Mucosa of descending colon (tissue), 3 donors: ENCODE data around the gene UBE3C. TPM values are rescaled to one million over a fixed set of nuclear protein-coding genes. Genes with fewer than 3 reads are reported as not detected.

ENCODE experiments used
- ATAC-seq: fragments of 200-7000 bp; cut with Tn5 transposase; one replicate; pipeline ENCODE4 v1.9.1; 2020; ENCODE audit warnings: mild to moderate bottlenecking, moderate library complexity
- DNase-seq, 3 donors: peaks; one replicate each; pipeline ENCODE4 v3.0.0-alpha.2; 2020
- H3K36me3 ChIP-seq: fragments of 200-600 bp; one replicate; pipeline ENCODE4 v1.8.0; 2021; ENCODE audit warnings: low read depth, mild to moderate bottlenecking
- H3K4me1 ChIP-seq: fragments of 200-600 bp; one replicate; pipeline ENCODE4 v1.8.0; 2021; ENCODE audit warnings: low read depth, mild to moderate bottlenecking
- H3K4me3 ChIP-seq: fragments of 200-600 bp; one replicate; pipeline ENCODE4 v1.8.0; 2021; ENCODE audit warnings: mild to moderate bottlenecking
- H3K9me3 ChIP-seq: fragments of 200-600 bp; one replicate; pipeline ENCODE4 v1.8.0; 2021; ENCODE audit warnings: mild to moderate bottlenecking
- CTCF ChIP-seq: fragments of 200-600 bp; IDR thresholded peaks from one replicate; pipeline ENCODE4 v1.8.0; 2022; ENCODE audit warnings: antibody characterized with exemption, mild to moderate bottlenecking
- intact Hi-C, 2 donors: fragments of 100-400 bp; cut with DNase I in 1 of 2; cut with micrococcal nuclease in 1 of 2; formaldehyde crosslinking; loops; one replicate each; pipeline versions ENCODE4 v1.11.0 to v1.11.1; 2022; cut with DNase I, micrococcal nuclease
- total RNA-seq, 3 donors: library from RNA; stranded (reverse); fragmentation: NEBNext Ultra II Directional in 2 of 3; extraction: Animal tissue kit (Norgen Biotek cat#: 25700) in 2 of 3; gene quantifications; one replicate each; pipeline versions ENCODE4 v1.2.1 to v1.2.4, GENCODE V29; 2021 to 2023
- donor health status: DM: no; HTN: no; CAD: no; lungs with moderate emphysema.
- donor health status: DM: no; HTN: no; CAD: no.
- donor health status: DM: no; HTN: yes; CAD: no.

UBE3C gene
- total RNA-seq, 3 donors from 2014 or later: 58.1 to 68.0 (median 66.7) TPM

GRCh38 chr7:157140511-157140905 is 1.8 kb downstream of the UBE3C start:
- DNase-seq (no peak), ATAC-seq (no peak)
- H3K4me3 ChIP-seq: no peak overlapping the region
- no peaks in the 10 kb centered on the region for H3K9me3 ChIP-seq
- H3K36me3 ChIP-seq: no peaks in the 10 kb centered on the region
- TF ChIP-seq CTCF: no peak
- intact Hi-C loops: no loop called here
- peaks cover 18% of the 10 kb centered on the region for H3K4me1 ChIP-seq

GRCh38 chr7:157141525-157142060 is 2.9 kb downstream of the UBE3C start:
- intact Hi-C loops: no loop called here
- no peak for DNase-seq
- TF ChIP-seq CTCF: no peak
- peaks cover 22% of the 10 kb centered on the region for H3K4me1 ChIP-seq
- H3K36me3 ChIP-seq: no peaks in the 10 kb centered on the region
- H3K9me3 ChIP-seq: no peaks in the 10 kb centered on the region
- no peak overlapping the region for H3K4me3 ChIP-seq
- no peak for ATAC-seq

- no peak for TF ChIP-seq CTCF
- no peaks in the 10 kb centered on the region for H3K9me3 ChIP-seq
- no peak for DNase-seq
- ATAC-seq: no peak
- intact Hi-C loops: no loop called here
- H3K4me3 ChIP-seq: no peak overlapping the region
- no peaks in the 10 kb centered on the region for H3K36me3 ChIP-seq
- H3K4me1 ChIP-seq: peaks cover 22% of the 10 kb centered on the region
Observed at GRCh38 chr7:157143788-157144187, 5.1 kb downstream of the UBE3C start.

- no peaks in the 10 kb centered on the region for H3K36me3 ChIP-seq
- H3K4me3 ChIP-seq: no peak overlapping the region
- TF ChIP-seq CTCF: no peak
- ATAC-seq: no peak
- intact Hi-C loops: no loop called here
- no peak for DNase-seq
- H3K4me1 ChIP-seq: peaks cover 3% of the 10 kb centered on the region
- H3K9me3 ChIP-seq: no peaks in the 10 kb centered on the region
Observed at GRCh38 chr7:157149317-157149716, 10.6 kb downstream of the UBE3C start.

GRCh38 chr7:157150882-157151281 is 12.2 kb downstream of the UBE3C start:
- H3K4me1 ChIP-seq: peaks cover 3% of the 10 kb centered on the region
- H3K4me3 ChIP-seq: no peak overlapping the region
- intact Hi-C loops: no loop called here
- no peaks in the 10 kb centered on the region for H3K36me3 ChIP-seq
- ATAC-seq (peak; percentile 28), DNase-seq (no peak)
- H3K9me3 ChIP-seq: no peaks in the 10 kb centered on the region
- TF ChIP-seq CTCF: no peak
